Heart left ventricle (tissue), 16 donors: ENCODE measurements around the gene SLC17A3. TPM values are rescaled to one million over a fixed set of nuclear protein-coding genes. Genes with fewer than 3 reads are reported as not detected.

Experiments used
- ATAC-seq, 4 donors: fragments of 200-7000 bp; cut with Tn5 transposase; one replicate each; pipeline ENCODE4 v1.9.1; 2020 to 2022; ENCODE audit warnings: moderate library complexity in 4 of 4, mild to moderate bottlenecking in 3 of 4, moderate number of reproducible peaks in 1 of 4
- DNase-seq, 5 donors: peaks; one replicate each; pipeline ENCODE4 v3.0.0-alpha.2; 2020
- H3K27ac ChIP-seq, 12 donors: fragments of 200-600 bp; sonication (generic) in 4 of 12; one replicate each; pipeline versions ENCODE4 v1.5.0 to v1.8.0; 2016 to 2022; ENCODE audit warnings: mild to moderate bottlenecking in 2 of 12
- H3K27me3 ChIP-seq, 9 donors: fragments of 200-600 bp; sonication (generic) in 2 of 9; one replicate each; pipeline versions ENCODE4 v1.5.1 to v1.8.0; 2016 to 2022; ENCODE audit warnings: mild to moderate bottlenecking in 3 of 9
- H3K36me3 ChIP-seq, 9 donors: fragments of 200-600 bp; sonication (generic) in 2 of 9; one replicate each; pipeline versions ENCODE4 v1.5.0 to v1.8.0; 2018 to 2022; ENCODE audit warnings: mild to moderate bottlenecking in 2 of 9
- H3K4me1 ChIP-seq, 12 donors: fragments of 200-600 bp; sonication (generic) in 4 of 12; one replicate each; pipeline versions ENCODE4 v1.5.0 to v1.8.0; 2016 to 2022; ENCODE audit warnings: mild to moderate bottlenecking in 3 of 12
- H3K4me3 ChIP-seq, 12 donors: fragments of 200-600 bp; sonication (generic) in 4 of 12; one replicate each; pipeline versions ENCODE4 v1.5.0 to v1.8.0; 2017 to 2022; ENCODE audit warnings: mild to moderate bottlenecking in 9 of 12, moderate library complexity in 4 of 12
- H3K9me3 ChIP-seq, 12 donors: fragments of 200-600 bp; sonication (generic) in 4 of 12; one replicate each; pipeline versions ENCODE4 v1.5.0 to v1.8.0; 2016 to 2022; ENCODE audit warnings: mild to moderate bottlenecking in 1 of 12
- CTCF ChIP-seq, 12 donors: fragments of 200-600 bp; sonication (generic) in 4 of 12; IDR thresholded peaks; one replicate each; pipeline versions ENCODE4 v1.5.0 to v1.8.0; 2018 to 2022; ENCODE audit warnings: antibody characterized with exemption in 12 of 12, mild to moderate bottlenecking in 5 of 12
- POLR2A ChIP-seq, 2 donors: fragments of 450-650 bp; IDR thresholded peaks; one replicate each; pipeline ENCODE4 v1.6.1; 2017; ENCODE audit warnings: antibody characterized with exemption in 2 of 2, mild to moderate bottlenecking in 2 of 2, moderate library complexity in 2 of 2
- WGBS, 4 donors: extraction: QIAGEN DNeasy Blood & Tissue Kit in 2 of 4; methylation state at CpG; one replicate each; pipeline versions ENCODE4 v1.1.5 to v1.1.7; 2013 to 2018; 5-methylcytosine and 5-hydroxymethylcytosine counted together
- intact Hi-C, 10 donors: fragments of 100-400 bp; cut with DNase I; formaldehyde crosslinking; loops; one replicate each; pipeline versions ENCODE4 v1.11.1 to v1.14.2; 2022
- long read RNA-seq, 3 donors: library from polyadenylated mRNA; unstranded; transcript quantifications; one replicate each; pipeline ENCODE4 v2.0.0, GENCODE V29; 2020 to 2021
- polyA plus RNA-seq, 2 donors: library from polyadenylated mRNA; stranded (reverse); fragments of 200-250 nt; gene quantifications; one replicate each; pipeline ENCODE4 v1.2.3, GENCODE V29; 2013
- total RNA-seq, 9 donors: library from RNA; depleted of rRNA in 2 of 9; stranded (reverse); fragments of >200 nt in 2 of 9; fragmentation: NEBNext Ultra II Directional in 3 of 9; extraction: Animal tissue kit (Norgen Biotek cat#: 25700) in 3 of 9; gene quantifications; one replicate each; pipeline versions ENCODE4 v1.1.0 to v1.2.4, GENCODE V29; 2016 to 2023
- donor health status: ischemic (EF 13 %, LVEDD 7.1; RV severe dilation, severe dysfunction).
- donor health status: healthy with polysubstance abuse.
- donor health status: DM: no; HTN: yes; CAD: no.
- donor health status: DM: no; HTN: no; CAD: no.
- donor health status: ischemic (EF 25% LVEDD 6.9; RV normal size, moderate dysfunction).
- donor health status: ischemic (EF 25% LVEDD 5.7; RV mildly dilated, moderate dysfunction).
- donor health status: healthy.
- donor health status: DM: yes; HTN: yes; CAD: no.
- donor health status: ischemic (EF 35%, LVEDD 5.7; RV mildly dilated, moderate dysfunction).
- donor health status: nonischemic (EF 11% LVEDD 7.7; RV severe dilation, severe dysfunction).
- donor health status: DM: yes; HTN: yes; CAD: no.
- donor health status: PGD.
- donor health status: ischemic (EF 29% LVEDD 5.4; RV normal size, mild dysfunction).
- donor health status: nonischemic (EF 23%, LVEDD 6.1; RV moderate dilation, normal function).

Gene SLC17A3
- total RNA-seq (not detected), polyA plus RNA-seq (not detected)
- long read RNA-seq, donor 1 = 0 reads
- long read RNA-seq, donor 2 = 0 reads
- long read RNA-seq, donor 3 = 0 reads

DNA sequence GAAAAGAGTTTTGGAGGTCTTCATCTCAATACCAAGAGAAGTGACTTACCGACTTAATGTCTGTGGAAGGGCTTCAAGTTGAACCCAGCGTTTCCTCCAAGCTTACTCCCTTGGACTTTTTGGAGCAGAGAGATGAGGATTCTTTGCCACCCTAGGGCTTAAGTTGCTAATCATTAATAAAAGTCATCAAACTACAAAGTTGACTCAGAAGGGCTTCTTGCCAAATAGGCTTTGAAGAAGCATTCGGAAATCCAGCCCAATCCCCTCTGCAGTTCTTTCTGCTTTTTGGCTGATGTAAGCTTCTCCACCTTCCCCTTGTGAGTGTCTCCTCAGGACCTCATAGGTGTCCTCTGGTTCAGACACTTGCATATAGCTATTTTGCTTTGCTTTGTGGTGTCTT, at the start of gene SLC17A3:
SLC17A3 (minus strand) TSS at position 126 of the 400 bp plus-strand sequence. CDS start 5,856 bp downstream, outside the sequence.
- peaks cover 0 to 4% (median 0%) of the 10 kb centered on the region in 9 donors for H3K27me3 ChIP-seq
- peaks cover 0 to 4% (median 0%) of the 10 kb centered on the region in 12 donors for H3K9me3 ChIP-seq
- H3K4me3 ChIP-seq = no peak within 1 kb of the TSS
- WGBS, 4 donors = 90 to 92% (median 91%) methylated on average over 3 of the region's 3 CpGs
- no peaks in the 10 kb centered on the region for H3K4me1 ChIP-seq
- ATAC-seq (no peak), DNase-seq (no peak)
- no peak for TF ChIP-seq CTCF (IDR thresholded peaks at IDR 0.05)
- no peak for TF ChIP-seq POLR2A (IDR thresholded peaks at IDR 0.05)
- no peaks in the 10 kb centered on the region for H3K36me3 ChIP-seq
- intact Hi-C loops = no loop called here
- no peak within 1 kb of the TSS for H3K27ac ChIP-seq

GRCh38 chr6:25922301-25922700, 48.3 kb upstream of the SLC17A3 start:
- DNase-seq = peak in 2 of 5 donors; percentile 22 to 28
- peak; percentile 60 to 82 (median 66) for ATAC-seq

DNA sequence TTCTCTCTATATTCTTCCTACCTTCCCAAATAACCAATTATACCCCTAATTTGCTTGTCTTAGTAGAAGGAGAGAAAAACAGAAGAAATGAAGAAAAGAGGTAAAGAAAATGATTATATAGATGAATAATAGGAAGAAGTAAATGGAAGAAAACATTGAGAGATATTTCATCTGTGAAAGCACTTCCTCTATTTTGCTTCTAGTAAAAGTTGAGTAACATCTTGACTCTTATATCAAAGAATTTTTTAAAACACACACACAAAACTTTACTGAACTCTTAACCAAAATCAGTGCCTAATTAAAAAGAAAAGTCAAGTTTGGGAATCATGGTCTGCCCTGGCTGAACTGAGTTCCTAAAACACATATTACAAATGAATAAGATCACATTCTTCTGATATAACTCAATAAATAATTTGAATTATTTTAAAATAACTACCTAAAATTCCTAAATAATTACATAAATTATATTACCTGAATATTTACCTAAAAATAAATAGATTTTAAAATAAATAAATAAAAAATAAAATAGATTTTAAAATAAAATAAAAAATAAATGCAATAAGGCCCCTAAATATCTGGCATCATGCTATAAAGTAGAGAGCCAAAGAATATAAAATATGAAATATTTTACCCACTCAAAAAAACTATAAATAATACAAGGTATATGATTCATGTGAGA, 47.6 kb upstream of the SLC17A3 start:
- intact Hi-C loops = no loop called here
- Histone ChIP-seq H3K4me3 (no peak overlapping the region), H3K27me3 (no peaks in the 10 kb centered on the region), H3K36me3 (no peaks in the 10 kb centered on the region), H3K4me1 (no peaks in the 10 kb centered on the region), H3K9me3 (no peaks in the 10 kb centered on the region), H3K27ac (peak overlapping the region in 1 of 12 donors; percentile 29)
- TF ChIP-seq CTCF (IDR thresholded peaks at IDR 0.05) (no peak), POLR2A (IDR thresholded peaks at IDR 0.05) (no peak)
- DNase-seq (no peak), ATAC-seq (no peak)

More at GRCh38 chr6:25922301-25922700, 48.3 kb upstream of the SLC17A3 start:
- TF ChIP-seq POLR2A (IDR thresholded peaks at IDR 0.05) (no peak), CTCF (IDR thresholded peaks at IDR 0.05) (no peak)
- intact Hi-C loops = no loop called here
- no peaks in the 10 kb centered on the region for H3K9me3 ChIP-seq
- no peaks in the 10 kb centered on the region for H3K27me3 ChIP-seq
- no peaks in the 10 kb centered on the region for H3K36me3 ChIP-seq
- WGBS, 4 donors = 66 to 82% (median 68%) methylated on average over 2 of the region's 2 CpGs
- H3K4me1 ChIP-seq = peaks cover 0 to 4% (median 0%) of the 10 kb centered on the region in 12 donors
- H3K27ac ChIP-seq = peak overlapping the region in 1 of 12 donors; percentile 29
- no peak overlapping the region for H3K4me3 ChIP-seq

- ATAC-seq = no peak
- H3K27me3 ChIP-seq = no peaks in the 10 kb centered on the region
- no peak overlapping the region for H3K4me3 ChIP-seq
- intact Hi-C loops = no loop called here
- no peak for DNase-seq
- H3K27ac ChIP-seq = no peak overlapping the region
- no peaks in the 10 kb centered on the region for H3K9me3 ChIP-seq
- no peaks in the 10 kb centered on the region for H3K36me3 ChIP-seq
- 87 to 94% (median 89%) methylated on average over 5 of the region's 5 CpGs for WGBS, 4 donors
- no peaks in the 10 kb centered on the region for H3K4me1 ChIP-seq
- TF ChIP-seq CTCF (IDR thresholded peaks at IDR 0.05) (no peak), POLR2A (IDR thresholded peaks at IDR 0.05) (no peak)
These were observed 45.6 kb upstream of the SLC17A3 start for GRCh38 chr6:25919657-25920056.
